K562 (cell line): ENCODE measurements around the gene LTA. TPM values are rescaled to one million over a fixed set of nuclear protein-coding genes. Genes with fewer than 3 reads are reported as not detected.

Source experiments
- BHLHE40 ChIP-seq: IDR thresholded peaks from 2 replicates; pipeline ENCODE4 v1.6.1; 2011; ENCODE audit warnings: low read length, improper control_type of control experiment
- BRCA1 ChIP-seq, 2 experiments: fragments of 450-650 bp in 1 of 2; sonication (generic) in 1 of 2; formaldehyde crosslinking in 1 of 2; IDR thresholded peaks; 2 replicates each; pipeline versions ENCODE4 v1.5.0 to v1.6.1; 2017 to 2020; ENCODE audit warnings: mild to moderate bottlenecking in 1 of 2, missing genetic modification reagents in 1 of 2
- EP300 ChIP-seq: IDR thresholded peaks from 2 replicates; pipeline ENCODE4 v1.6.1; 2012; ENCODE audit warnings: low read length, improper control_type of control experiment
- ESRRA ChIP-seq: fragments of 450-650 bp; IDR thresholded peaks from 2 replicates; pipeline ENCODE4 v1.6.1; 2014; ENCODE audit warnings: low read depth, mild to moderate bottlenecking, moderate library complexity, borderline replicate concordance
- ETV6 ChIP-seq, 3 experiments: fragments of 150-350 bp in 1 of 3; sonication (generic) in 1 of 3; formaldehyde crosslinking in 1 of 3; IDR thresholded peaks; 2 replicates each; pipeline versions ENCODE4 v1.6.1 to v1.8.0; 2014 to 2022; ENCODE audit warnings: borderline replicate concordance in 2 of 3, low read depth in 2 of 3, antibody characterized with exemption in 1 of 3, low read length in 1 of 3, mild to moderate bottlenecking in 1 of 3, missing genetic modification reagents in 1 of 3
- FIP1L1 ChIP-seq: fragments of 200-400 bp; formaldehyde crosslinking; IDR thresholded peaks from 2 replicates; pipeline ENCODE4 v1.6.1; 2018; ENCODE audit warnings: mild to moderate bottlenecking, low read depth, low read length; ENCODE audit not compliant: poor library complexity, severe bottlenecking
- GABPA ChIP-seq: fragments of 200-800 bp; sonication (Bioruptor generic); conservative IDR thresholded peaks from 2 replicates; pipeline ENCODE4 v1.6.1; 2016; ENCODE audit warnings: low read depth, missing genetic modification characterization, missing compliant biosample characterization
- HDAC1 ChIP-seq, 2 experiments: fragments of 450-650 bp; IDR thresholded peaks; 2 replicates each; pipeline ENCODE4 v1.6.1; 2016 to 2017; ENCODE audit warnings: inconsistent platforms in 1 of 2, mild to moderate bottlenecking in 1 of 2, moderate library complexity in 1 of 2
- NFE2L1 ChIP-seq: fragments of 450-650 bp; IDR thresholded peaks from 2 replicates; pipeline ENCODE4 v1.6.1; 2016; ENCODE audit warnings: missing genetic modification characterization, low read depth, mild to moderate bottlenecking, missing compliant biosample characterization, moderate library complexity, borderline replicate concordance
- PCBP1 ChIP-seq: fragments of 200-400 bp; formaldehyde crosslinking; IDR thresholded peaks from 2 replicates; pipeline ENCODE4 v1.6.1; 2018; ENCODE audit warnings: mild to moderate bottlenecking, low read depth, low read length; ENCODE audit not compliant: poor library complexity, severe bottlenecking
- PKNOX1 ChIP-seq: fragments of 450-650 bp; IDR thresholded peaks from 2 replicates; pipeline ENCODE4 v1.6.1; 2016
- U2AF1 ChIP-seq: fragments of 200-400 bp; formaldehyde crosslinking; optimal IDR thresholded peaks from 2 replicates; pipeline ENCODE3; 2017; ENCODE audit warnings: mild to moderate bottlenecking, low read depth, low read length, moderate library complexity
- USF1 ChIP-seq: sonication (generic); formaldehyde crosslinking; IDR thresholded peaks from 2 replicates; pipeline ENCODE4 v1.9.0; 2022; ENCODE audit warnings: mild to moderate bottlenecking, missing genetic modification reagents
- ZFX ChIP-seq: sonication (generic); formaldehyde crosslinking; IDR thresholded peaks from 2 replicates; pipeline ENCODE4 v1.8.0; 2022; ENCODE audit warnings: mild to moderate bottlenecking, missing genetic modification reagents, moderate library complexity
- ZNF445 ChIP-seq: fragments of 250-450 bp; sonication (Bioruptor Pico); IDR thresholded peaks from 2 replicates; pipeline ENCODE4 v1.4.0; 2020; ENCODE audit warnings: low read depth, mild to moderate bottlenecking, moderate library complexity
- ZNF511 ChIP-seq: sonication (generic); formaldehyde crosslinking; IDR thresholded peaks from 2 replicates; pipeline ENCODE4 v1.8.0; 2022; ENCODE audit warnings: mild to moderate bottlenecking, missing genetic modification reagents
- ZNF778 ChIP-seq: fragments of 450-650 bp; formaldehyde crosslinking; IDR thresholded peaks from 2 replicates; pipeline ENCODE4 v1.4.0; 2020; ENCODE audit warnings: mild to moderate bottlenecking, moderate library complexity
- polyA plus RNA-seq, 8 experiments: library from polyadenylated mRNA; depleted of rRNA in 4 of 8; stranded (reverse) in 5 of 8; unstranded in 3 of 8; fragments of >200 nt; fragmentation: Nextera tagmentation in 2 of 8; fragmentation: Illumina TruSeq in 1 of 8; extraction: Ambion mirVana in 2 of 8; extraction: Trizol in 1 of 8; gene quantifications; 2 replicates each; pipeline versions ENCODE4 v1.2.1 to v1.2.3, GENCODE V29; 2011 to 2014; ENCODE audit warnings: inconsistent platforms in 1 of 8, missing spikeins in 1 of 8
- total RNA-seq, 7 experiments: library from RNA; depleted of rRNA in 6 of 7; stranded (reverse); fragments of >200 nt in 6 of 7; fragmentation: Illumina TruSeq in 2 of 7; extraction: Trizol in 2 of 7; gene quantifications; 2 replicates each; pipeline versions ENCODE4 v1.2.1 to v1.2.3, GENCODE V29; 2011 to 2021; ENCODE audit warnings: low replicate concordance in 1 of 7
- TF ChIP-seq, protein P1 (sequence below): fragments of 250-450 bp; sonication (Bioruptor Pico); IDR thresholded peaks from 2 replicates; pipeline ENCODE4 v1.4.0; 2020

Gene LTA
- total and polyA plus RNA-seq, 9 of the 15 experiments (the other 6 are each of a cell fraction or from before 2014, with no cell fraction given) = 0.80 TPM; not detected in 8

DNA sequence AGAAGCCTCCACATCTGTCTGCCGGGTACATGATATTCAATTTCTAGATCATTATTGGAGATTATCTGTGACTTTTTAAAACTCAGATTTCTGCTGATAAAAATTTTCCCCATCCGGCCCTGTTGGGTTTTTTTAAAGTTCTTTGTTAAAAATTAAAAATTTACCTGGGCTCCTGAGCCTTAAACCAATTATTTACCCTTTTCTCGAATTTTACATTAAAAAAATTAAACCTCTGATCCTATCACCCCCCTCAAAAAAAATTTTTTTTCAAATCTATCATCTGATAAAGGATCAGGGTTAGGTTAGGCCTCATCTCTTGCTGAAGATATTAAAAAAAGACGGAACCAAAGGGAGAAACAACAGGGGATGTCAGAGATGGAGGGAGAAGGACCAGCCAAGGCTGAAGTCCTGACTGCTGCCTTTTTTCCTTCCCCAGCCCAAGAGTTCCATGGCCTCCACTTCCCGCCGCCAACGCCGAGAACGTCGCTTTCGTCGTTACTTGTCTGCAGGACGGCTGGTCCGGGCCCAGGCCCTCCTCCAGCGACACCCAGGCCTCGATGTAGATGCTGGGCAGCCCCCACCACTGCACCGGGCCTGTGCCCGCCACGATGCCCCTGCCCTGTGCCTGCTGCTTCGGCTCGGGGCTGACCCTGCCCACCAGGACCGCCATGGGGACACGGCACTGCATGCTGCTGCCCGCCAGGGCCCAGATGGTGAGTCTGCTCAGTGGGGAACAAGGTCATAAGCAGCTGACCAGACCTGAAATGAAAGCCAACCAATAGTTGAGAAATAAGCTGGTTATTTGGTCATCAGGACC is 24.2 kb upstream of the LTA start (continued):
- TF ChIP-seq GABPA (peak; percentile 85; the same call in 1 of the 2 replicates), BHLHE40 (no peak), USF1 (peak; percentile 60), ETV6 (IDR thresholded peaks at IDR 0.05; ENCODE audit: borderline replicate concordance in 1 of 2, low read depth in 2 of 2, low read length in 1 of 2) (no peak), ETV6 (CRISPR knock-in tag; IDR thresholded peaks at IDR 0.05; ENCODE audit: borderline replicate concordance) (no peak), U2AF1 (no peak), ESRRA (no peak), PKNOX1 (no peak), EP300 (0 out of 2 replicates have a peak, but pooled peaks have one; percentile 9), ZNF445 (CRISPR knock-in tag) (no peak), HDAC1 (IDR thresholded peaks at IDR 0.05) (peak in 1 of 2 experiments; percentile 51; a peak in 2 of 4 replicates), ZNF511 (CRISPR knock-in tag) (peak; percentile 81; the same call in 1 of the 2 replicates), FIP1L1 (peak; percentile 22), NFE2L1 (tag) (no peak), ZNF778 (CRISPR knock-in tag) (no peak), BRCA1 (IDR thresholded peaks at IDR 0.05) (no peak), BRCA1 (CRISPR knock-in tag; IDR thresholded peaks at IDR 0.05) (0 out of 2 replicates have a peak, but pooled peaks have one; percentile 75), ZFX (CRISPR knock-in tag) (peak; percentile 85), PCBP1 (no peak)
- TF ChIP-seq, protein P1, sequence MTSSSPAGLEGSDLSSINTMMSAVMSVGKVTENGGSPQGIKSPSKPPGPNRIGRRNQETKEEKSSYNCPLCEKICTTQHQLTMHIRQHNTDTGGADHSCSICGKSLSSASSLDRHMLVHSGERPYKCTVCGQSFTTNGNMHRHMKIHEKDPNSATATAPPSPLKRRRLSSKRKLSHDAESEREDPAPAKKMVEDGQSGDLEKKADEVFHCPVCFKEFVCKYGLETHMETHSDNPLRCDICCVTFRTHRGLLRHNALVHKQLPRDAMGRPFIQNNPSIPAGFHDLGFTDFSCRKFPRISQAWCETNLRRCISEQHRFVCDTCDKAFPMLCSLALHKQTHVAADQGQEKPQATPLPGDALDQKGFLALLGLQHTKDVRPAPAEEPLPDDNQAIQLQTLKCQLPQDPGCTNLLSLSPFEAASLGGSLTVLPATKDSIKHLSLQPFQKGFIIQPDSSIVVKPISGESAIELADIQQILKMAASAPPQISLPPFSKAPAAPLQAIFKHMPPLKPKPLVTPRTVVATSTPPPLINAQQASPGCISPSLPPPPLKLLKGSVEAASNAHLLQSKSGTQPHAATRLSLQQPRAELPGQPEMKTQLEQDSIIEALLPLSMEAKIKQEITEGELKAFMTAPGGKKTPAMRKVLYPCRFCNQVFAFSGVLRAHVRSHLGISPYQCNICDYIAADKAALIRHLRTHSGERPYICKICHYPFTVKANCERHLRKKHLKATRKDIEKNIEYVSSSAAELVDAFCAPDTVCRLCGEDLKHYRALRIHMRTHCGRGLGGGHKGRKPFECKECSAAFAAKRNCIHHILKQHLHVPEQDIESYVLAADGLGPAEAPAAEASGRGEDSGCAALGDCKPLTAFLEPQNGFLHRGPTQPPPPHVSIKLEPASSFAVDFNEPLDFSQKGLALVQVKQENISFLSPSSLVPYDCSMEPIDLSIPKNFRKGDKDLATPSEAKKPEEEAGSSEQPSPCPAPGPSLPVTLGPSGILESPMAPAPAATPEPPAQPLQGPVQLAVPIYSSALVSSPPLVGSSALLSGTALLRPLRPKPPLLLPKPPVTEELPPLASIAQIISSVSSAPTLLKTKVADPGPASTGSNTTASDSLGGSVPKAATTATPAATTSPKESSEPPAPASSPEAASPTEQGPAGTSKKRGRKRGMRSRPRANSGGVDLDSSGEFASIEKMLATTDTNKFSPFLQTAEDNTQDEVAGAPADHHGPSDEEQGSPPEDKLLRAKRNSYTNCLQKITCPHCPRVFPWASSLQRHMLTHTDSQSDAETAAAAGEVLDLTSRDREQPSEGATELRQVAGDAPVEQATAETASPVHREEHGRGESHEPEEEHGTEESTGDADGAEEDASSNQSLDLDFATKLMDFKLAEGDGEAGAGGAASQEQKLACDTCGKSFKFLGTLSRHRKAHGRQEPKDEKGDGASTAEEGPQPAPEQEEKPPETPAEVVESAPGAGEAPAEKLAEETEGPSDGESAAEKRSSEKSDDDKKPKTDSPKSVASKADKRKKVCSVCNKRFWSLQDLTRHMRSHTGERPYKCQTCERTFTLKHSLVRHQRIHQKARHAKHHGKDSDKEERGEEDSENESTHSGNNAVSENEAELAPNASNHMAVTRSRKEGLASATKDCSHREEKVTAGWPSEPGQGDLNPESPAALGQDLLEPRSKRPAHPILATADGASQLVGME = 0 out of 2 replicates have a peak, but pooled peaks have one; percentile 65
